Transverse colon (tissue), 4 donors: Measurements from ENCODE around the gene TAF4. TPM values are rescaled to one million over a fixed set of nuclear protein-coding genes. Genes with fewer than 3 reads are reported as not detected.

Experiments
- DNase-seq: peaks from one replicate; pipeline ENCODE4 v3.0.0-alpha.2; 2019
- H3K27ac ChIP-seq, 4 donors: fragments of 200-600 bp; sonication (generic); 2 replicates each; pipeline ENCODE4 v1.5.1; 2016 to 2018; ENCODE audit warnings: inconsistent platforms in 4 of 4
- H3K27me3 ChIP-seq: fragments of 200-600 bp; sonication (generic); 2 replicates; pipeline ENCODE4 v1.5.1; 2017; ENCODE audit warnings: inconsistent platforms
- H3K36me3 ChIP-seq, 4 donors: fragments of 200-600 bp; sonication (generic); 2 replicates each; pipeline ENCODE4 v1.5.1; 2017 to 2019; ENCODE audit warnings: inconsistent platforms in 4 of 4
- H3K4me1 ChIP-seq, 4 donors: fragments of 200-600 bp; sonication (generic); 2 replicates each; pipeline ENCODE4 v1.5.1; 2017 to 2020; ENCODE audit warnings: inconsistent platforms in 4 of 4
- H3K4me3 ChIP-seq, 4 donors: fragments of 200-600 bp; sonication (generic); 1 replicate in 1 of 4; 2 replicates in 3 of 4; pipeline versions ENCODE4 v1.5.1 to v1.6.1; 2017 to 2019; ENCODE audit warnings: inconsistent platforms in 4 of 4
- H3K9me3 ChIP-seq, 2 donors: fragments of 200-600 bp; sonication (generic); 2 replicates each; pipeline ENCODE4 v1.5.1; 2017 to 2019; ENCODE audit warnings: inconsistent platforms in 2 of 2
- EP300 ChIP-seq: sonication (generic); formaldehyde crosslinking; IDR thresholded peaks from one replicate; pipeline ENCODE4 v1.6.1; 2017; ENCODE audit warnings: antibody characterized with exemption, low read depth
- POLR2A ChIP-seq: fragments of 450-650 bp; IDR thresholded peaks from one replicate; pipeline ENCODE4 v1.6.1; 2016; ENCODE audit warnings: antibody characterized with exemption, mild to moderate bottlenecking, moderate library complexity
- POLR2AphosphoS5 ChIP-seq, 3 donors: sonication (generic); formaldehyde crosslinking; IDR thresholded peaks; one replicate each; pipeline ENCODE4 v1.6.1; 2016; ENCODE audit warnings: antibody characterized with exemption in 3 of 3
- WGBS, 2 donors: methylation state at CpG; one replicate each; pipeline ENCODE4 v1.1.5; 2018; ENCODE audit warnings: low coverage in 1 of 2; 5-methylcytosine and 5-hydroxymethylcytosine counted together
- in situ Hi-C, 4 donors: fragments of 200-750 bp; cut with MboI; loops; one replicate each; pipeline versions ENCODE4 v1.15.0 to v1.15.1; 2017; ENCODE audit warnings: low sequenced_read_pairs in 3 of 4, low pct_ligation_motif_present in 1 of 4, low pct_unique_long_range_greater_than_20kb in 1 of 4
- intact Hi-C: fragments of 100-400 bp; cut with DNase I; formaldehyde crosslinking; loops from one replicate; pipeline ENCODE4 v1.15.1; 2023; ENCODE audit warnings: low total_unique reads
- total RNA-seq, 4 donors: library from RNA; depleted of rRNA; stranded (reverse); fragments of >200 nt; gene quantifications; one replicate each; pipeline ENCODE4 v1.1.0, GENCODE V29; 2016
- TF ChIP-seq, protein P1 (sequence below), 5 experiments: fragments of 200-600 bp in 3 of 5; fragments of 450-650 bp in 2 of 5; sonication (generic) in 3 of 5; IDR thresholded peaks; 1 replicate in 2 of 5; 2 replicates in 3 of 5; pipeline ENCODE4 v1.5.1; 2016 to 2017; ENCODE audit warnings: antibody characterized with exemption in 5 of 5, inconsistent platforms in 3 of 5, mild to moderate bottlenecking in 2 of 5, moderate library complexity in 1 of 5

Gene TAF4
- total RNA-seq, 4 donors from 2014 or later, result 18.9 to 39.5 (median 24.3) TPM

DNA sequence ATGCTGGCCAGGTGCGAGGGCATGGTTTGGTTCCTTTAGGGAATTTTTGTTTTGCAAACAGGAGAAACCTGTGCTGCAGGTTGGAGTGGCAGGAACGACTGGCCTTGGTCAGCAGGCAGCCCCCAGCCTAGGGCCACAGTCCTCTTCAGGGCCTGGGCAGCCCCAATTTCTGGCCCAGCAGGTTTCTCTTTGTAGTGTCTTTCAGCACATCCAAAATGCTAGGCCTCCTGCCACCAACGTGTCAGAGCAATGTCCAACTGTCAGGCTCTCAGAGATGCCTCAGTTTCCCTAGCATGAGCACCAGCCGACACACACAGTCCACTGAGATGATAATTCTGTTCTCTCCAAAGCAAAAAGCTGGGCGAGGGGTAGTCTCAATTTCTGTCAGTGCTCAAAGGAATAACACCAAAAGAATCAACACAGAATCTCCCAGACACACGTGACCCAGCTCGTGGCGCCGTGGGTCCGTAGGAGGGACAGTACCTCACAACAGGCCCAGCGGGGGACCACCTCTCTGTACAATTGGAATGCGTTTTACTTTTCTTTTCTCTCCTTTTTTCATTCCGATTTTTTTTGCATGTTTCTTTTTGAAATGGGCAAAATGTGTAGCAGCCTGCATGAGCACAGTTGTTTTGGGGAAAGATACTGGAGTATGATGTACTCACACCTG lies 125.9 kb downstream of the TAF4 start:
- TF ChIP-seq EP300, result no peak
- no peak for TF ChIP-seq POLR2A
- TF ChIP-seq POLR2AphosphoS5 (IDR thresholded peaks at IDR 0.05), result no peak
- TF ChIP-seq, protein P1, sequence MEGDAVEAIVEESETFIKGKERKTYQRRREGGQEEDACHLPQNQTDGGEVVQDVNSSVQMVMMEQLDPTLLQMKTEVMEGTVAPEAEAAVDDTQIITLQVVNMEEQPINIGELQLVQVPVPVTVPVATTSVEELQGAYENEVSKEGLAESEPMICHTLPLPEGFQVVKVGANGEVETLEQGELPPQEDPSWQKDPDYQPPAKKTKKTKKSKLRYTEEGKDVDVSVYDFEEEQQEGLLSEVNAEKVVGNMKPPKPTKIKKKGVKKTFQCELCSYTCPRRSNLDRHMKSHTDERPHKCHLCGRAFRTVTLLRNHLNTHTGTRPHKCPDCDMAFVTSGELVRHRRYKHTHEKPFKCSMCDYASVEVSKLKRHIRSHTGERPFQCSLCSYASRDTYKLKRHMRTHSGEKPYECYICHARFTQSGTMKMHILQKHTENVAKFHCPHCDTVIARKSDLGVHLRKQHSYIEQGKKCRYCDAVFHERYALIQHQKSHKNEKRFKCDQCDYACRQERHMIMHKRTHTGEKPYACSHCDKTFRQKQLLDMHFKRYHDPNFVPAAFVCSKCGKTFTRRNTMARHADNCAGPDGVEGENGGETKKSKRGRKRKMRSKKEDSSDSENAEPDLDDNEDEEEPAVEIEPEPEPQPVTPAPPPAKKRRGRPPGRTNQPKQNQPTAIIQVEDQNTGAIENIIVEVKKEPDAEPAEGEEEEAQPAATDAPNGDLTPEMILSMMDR (IDR thresholded peaks at IDR 0.05), result no peak
- Histone ChIP-seq H3K9me3 (no peaks in the 10 kb centered on the region), H3K27me3 (peaks cover 12% of the 10 kb centered on the region), H3K4me1 (no peaks in the 10 kb centered on the region), H3K27ac (no peak overlapping the region), H3K4me3 (no peak overlapping the region), H3K36me3 (no peaks in the 10 kb centered on the region)
- intact Hi-C loops (no loop called here), in situ Hi-C loops (no loop called here)
- DNase-seq, result no peak
- 50 to 77% methylated on average over 4 to 13 of the region's 13 CpGs for WGBS, 2 donors

DNA sequence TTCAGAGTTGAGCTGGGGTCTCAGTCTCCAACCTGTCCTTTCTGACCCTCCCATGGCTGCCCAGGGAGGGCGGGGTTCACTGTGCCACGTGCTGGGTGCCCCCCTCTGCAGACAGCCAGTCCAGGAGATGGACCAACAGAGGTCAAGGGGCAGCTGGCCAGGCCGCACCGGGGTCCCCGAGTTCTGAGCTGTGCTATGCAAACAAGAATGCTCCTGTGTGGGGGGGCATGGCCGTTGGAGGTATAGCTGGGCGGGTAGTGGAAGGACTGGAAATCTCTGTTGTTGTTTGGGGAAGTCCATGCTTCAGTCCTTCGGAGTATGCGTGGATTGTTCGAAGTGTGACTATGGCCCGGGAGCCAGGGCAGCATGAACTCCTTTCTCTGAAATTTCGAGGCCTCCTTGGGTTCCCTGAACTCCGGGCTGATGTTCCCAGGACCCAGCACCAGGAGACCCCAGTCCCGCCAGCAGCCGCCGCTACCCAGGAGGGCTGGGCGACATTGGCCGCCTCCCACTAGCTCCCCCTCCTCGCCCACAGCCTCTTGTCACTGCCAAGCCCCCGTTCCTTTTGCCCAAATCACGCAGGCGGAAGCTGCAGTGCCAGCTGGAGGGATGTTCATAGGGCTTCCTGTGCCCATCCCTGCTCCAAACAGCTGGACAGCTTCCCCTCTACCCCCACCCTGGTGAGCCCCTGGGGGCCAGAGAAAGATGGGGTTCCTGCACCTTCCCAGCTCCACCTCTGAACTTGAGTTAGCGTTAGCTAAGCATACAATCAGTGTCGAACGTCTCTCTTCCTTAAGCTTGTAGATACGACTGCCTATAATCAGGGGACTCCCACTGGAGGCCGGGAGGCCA lies 126.6 kb downstream of the TAF4 start:
- in situ Hi-C loops, result no loop called here
- Histone ChIP-seq H3K36me3 (no peaks in the 10 kb centered on the region), H3K27me3 (peaks cover 12% of the 10 kb centered on the region), H3K4me3 (no peak overlapping the region), H3K4me1 (no peaks in the 10 kb centered on the region), H3K27ac (no peak overlapping the region), H3K9me3 (no peaks in the 10 kb centered on the region)
- intact Hi-C loops, result no loop called here
- WGBS, 2 donors, result 60 to 72% methylated on average over 1 to 27 of the region's 27 CpGs
- no peak for DNase-seq
- no peak for TF ChIP-seq POLR2AphosphoS5 (IDR thresholded peaks at IDR 0.05)
- TF ChIP-seq, protein P1 (IDR thresholded peaks at IDR 0.05), result no peak
- TF ChIP-seq EP300, result no peak
- TF ChIP-seq POLR2A, result no peak

DNA sequence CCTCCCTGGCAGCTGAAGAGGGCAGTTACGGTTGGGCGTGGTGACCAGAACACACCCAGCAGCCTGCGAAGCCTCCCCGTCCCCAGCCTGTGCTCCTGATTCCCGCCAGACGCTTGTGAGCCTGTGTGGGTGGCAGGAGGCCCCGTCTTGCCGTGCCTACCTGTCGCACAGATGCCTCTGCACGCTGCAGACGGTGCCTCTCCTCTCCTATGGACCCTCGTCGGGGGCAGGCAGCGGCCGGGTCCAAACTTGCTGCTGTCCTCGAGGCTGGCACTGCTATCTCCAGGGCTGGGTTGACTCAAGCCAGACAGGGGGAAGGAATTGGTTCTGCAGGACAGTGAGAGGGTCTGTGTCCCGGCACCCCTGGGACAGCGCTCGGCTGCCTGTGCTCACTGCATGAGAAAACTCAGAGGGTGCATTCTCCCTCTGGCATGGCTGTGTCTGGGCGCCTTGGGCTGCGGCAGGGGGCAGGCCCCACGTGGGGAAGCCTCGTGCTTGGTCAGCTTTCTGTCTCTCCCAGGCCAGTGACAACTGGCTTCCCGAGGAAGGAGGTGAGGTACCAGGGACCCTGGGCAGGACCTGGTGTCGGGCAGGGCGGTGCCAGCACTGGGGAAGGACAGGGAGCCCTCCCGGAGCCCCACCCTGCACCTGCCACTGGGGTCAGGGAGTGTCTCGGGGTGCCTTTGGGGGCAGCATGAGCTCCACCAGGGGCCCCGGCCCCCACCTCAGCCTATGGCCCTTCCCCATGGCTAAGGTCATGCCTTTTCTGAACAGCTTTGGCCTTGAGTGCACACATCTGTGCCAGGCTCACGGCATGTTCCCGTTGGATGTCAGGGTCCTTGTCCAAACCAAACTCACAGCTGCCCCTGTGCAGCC lies 127.5 kb downstream of the TAF4 start:
- WGBS, 2 donors, result 55 to 80% methylated on average over 1 to 20 of the region's 31 CpGs
- Histone ChIP-seq H3K4me1 (no peaks in the 10 kb centered on the region), H3K4me3 (no peak overlapping the region), H3K9me3 (no peaks in the 10 kb centered on the region), H3K27ac (no peak overlapping the region), H3K27me3 (peaks cover 12% of the 10 kb centered on the region), H3K36me3 (no peaks in the 10 kb centered on the region)
- in situ Hi-C loops, result no loop called here
- TF ChIP-seq, protein P1 (IDR thresholded peaks at IDR 0.05), result no peak
- TF ChIP-seq POLR2A, result no peak
- no peak for TF ChIP-seq EP300
- no peak for TF ChIP-seq POLR2AphosphoS5 (IDR thresholded peaks at IDR 0.05)
- DNase-seq, result no peak
- intact Hi-C loops, result no loop called here
